HG03520 (cell line): ENCODE measurements around the gene MACROD2.

Experiments used
- ATAC-seq: cut with Tn5 transposase; IDR thresholded peaks from one replicate; pipeline ENCODE4 v1.9.1; 2021; ENCODE audit warnings: mild to moderate bottlenecking, moderate library complexity; ENCODE audit not compliant: unreplicated experiment

The MACROD2 gene

GRCh38 chr20:14569641-14570040 is 574.3 kb downstream of the MACROD2 start:
- no peak for ATAC-seq

GRCh38 chr20:14570811-14571210 is 575.5 kb downstream of the MACROD2 start:
- ATAC-seq, result no peak

- ATAC-seq, result no peak
These were observed 578.4 kb downstream of the MACROD2 start for GRCh38 chr20:14573676-14574075.

- no peak for ATAC-seq
These were observed 581.0 kb downstream of the MACROD2 start for GRCh38 chr20:14576196-14576877.

GRCh38 chr20:14580418-14581074 is 585.2 kb downstream of the MACROD2 start:
- ATAC-seq, result no peak

GRCh38 chr20:14581731-14582130 is 586.4 kb downstream of the MACROD2 start:
- ATAC-seq, result no peak

- no peak for ATAC-seq
These were observed 587.5 kb downstream of the MACROD2 start for GRCh38 chr20:14582855-14583254.

GRCh38 chr20:14583413-14583812 is 588.1 kb downstream of the MACROD2 start:
- no peak for ATAC-seq

GRCh38 chr20:14589383-14589782 is 594.1 kb downstream of the MACROD2 start:
- no peak for ATAC-seq

GRCh38 chr20:14595051-14595450 is 599.7 kb downstream of the MACROD2 start:
- ATAC-seq, result no peak

- ATAC-seq, result no peak
These were observed 601.9 kb downstream of the MACROD2 start for GRCh38 chr20:14597206-14597715.

GRCh38 chr20:14599613-14600012 is 604.3 kb downstream of the MACROD2 start:
- no peak for ATAC-seq

GRCh38 chr20:14600527-14600926 is 605.2 kb downstream of the MACROD2 start:
- ATAC-seq, result no peak

- no peak for ATAC-seq
These were observed 608.8 kb downstream of the MACROD2 start for GRCh38 chr20:14604143-14604542.

GRCh38 chr20:14609328-14610221 is 614.3 kb downstream of the MACROD2 start:
- no peak for ATAC-seq

GRCh38 chr20:14611479-14611878 is 616.2 kb downstream of the MACROD2 start:
- no peak for ATAC-seq

GRCh38 chr20:14612391-14612790 is 617.1 kb downstream of the MACROD2 start:
- ATAC-seq, result no peak

GRCh38 chr20:14616003-14616402 is 620.7 kb downstream of the MACROD2 start:
- no peak for ATAC-seq

- no peak for ATAC-seq
These were observed 621.8 kb downstream of the MACROD2 start for GRCh38 chr20:14617123-14617522.

GRCh38 chr20:14619411-14619810 is 624.1 kb downstream of the MACROD2 start:
- ATAC-seq, result no peak

GRCh38 chr20:14622796-14623195 is 627.5 kb downstream of the MACROD2 start:
- ATAC-seq, result no peak
